Stimulated activated naive B cell treated with anti-CD40 and anti-IgM and Interleukin-4, amounts not matched to agents 10 μg/mL and 1 μg/mL and 100 μg/mL, for 72 hours (primary cell): Measurements from ENCODE around the gene TFEB.
A peak's percentile ranks its signal among the peaks of the same experiment; 100 is the strongest.

Source experiments
- ATAC-seq, 2 donors: fragments of 150-1000 bp; cut with Tn5 transposase; replicated peaks; 2 replicates each; pipeline ENCODE4 v1.10.0; 2021; ENCODE audit warnings: moderate library complexity in 1 of 2
- DNase-seq: peaks from one replicate; pipeline ENCODE4 v3.0.0; 2021
- H3K27ac Mint-ChIP-seq: one replicate; pipeline ENCODE4 v1.8.0; 2022; ENCODE audit warnings: mild to moderate bottlenecking, mixed read lengths
- H3K27me3 Mint-ChIP-seq, 2 donors: one replicate each; pipeline ENCODE4 v1.8.0; 2022; ENCODE audit warnings: mixed read lengths in 2 of 2
- H3K36me3 Mint-ChIP-seq, 2 donors: one replicate each; pipeline ENCODE4 v1.8.0; 2022; ENCODE audit warnings: mixed read lengths in 2 of 2, mild to moderate bottlenecking in 1 of 2
- H3K4me1 Mint-ChIP-seq, 2 donors: one replicate each; pipeline ENCODE4 v1.8.0; 2022; ENCODE audit warnings: mixed read lengths in 2 of 2, mild to moderate bottlenecking in 1 of 2
- H3K4me3 Mint-ChIP-seq, 2 donors: one replicate each; pipeline ENCODE4 v1.8.0; 2022; ENCODE audit warnings: mild to moderate bottlenecking in 2 of 2, mixed read lengths in 2 of 2, moderate library complexity in 1 of 2
- H3K9me3 Mint-ChIP-seq, 2 donors: one replicate each; pipeline ENCODE4 v1.8.0; 2022; ENCODE audit warnings: mixed read lengths in 2 of 2, mild to moderate bottlenecking in 1 of 2

TFEB gene

GRCh38 chr6:41647061-41647511 lies 88.3 kb downstream of the TFEB start:
- Mint-ChIP-seq H3K4me1 (no peaks in the 10 kb centered on the region), H3K27ac (no peak overlapping the region), H3K36me3 (no peaks in the 10 kb centered on the region), H3K4me3 (no peak overlapping the region), H3K27me3 (peaks cover 20 to 37% of the 10 kb centered on the region in 2 donors), H3K9me3 (no peaks in the 10 kb centered on the region)
- ATAC-seq (no peak), DNase-seq (no peak)

GRCh38 chr6:41646026-41646795 lies 89.2 kb downstream of the TFEB start:
- H3K4me3 Mint-ChIP-seq = no peak overlapping the region

GRCh38 chr6:41645007-41645618 lies 90.3 kb downstream of the TFEB start:
- no peak for DNase-seq
- Mint-ChIP-seq H3K27me3 (peaks cover 33 to 54% of the 10 kb centered on the region in 2 donors), H3K4me3 (no peak overlapping the region), H3K4me1 (no peaks in the 10 kb centered on the region), H3K27ac (no peak overlapping the region), H3K36me3 (no peaks in the 10 kb centered on the region), H3K9me3 (no peaks in the 10 kb centered on the region)
- no peak for ATAC-seq

More at GRCh38 chr6:41646026-41646795, 89.2 kb downstream of the TFEB start:
- Mint-ChIP-seq H3K36me3 (no peaks in the 10 kb centered on the region), H3K4me1 (no peaks in the 10 kb centered on the region), H3K27me3 (peaks cover 24 to 43% of the 10 kb centered on the region in 2 donors), H3K27ac (no peak overlapping the region), H3K9me3 (no peaks in the 10 kb centered on the region)
- ATAC-seq = no peak
- DNase-seq = no peak

- peaks cover 40 to 61% of the 10 kb centered on the region in 2 donors for H3K27me3 Mint-ChIP-seq
- H3K36me3 Mint-ChIP-seq = no peaks in the 10 kb centered on the region
- no peaks in the 10 kb centered on the region for H3K9me3 Mint-ChIP-seq
- H3K27ac Mint-ChIP-seq = no peak overlapping the region
- H3K4me1 Mint-ChIP-seq = peaks cover 2 to 5% of the 10 kb centered on the region in 2 donors
- no peak for DNase-seq
- no peak for ATAC-seq
- H3K4me3 Mint-ChIP-seq = no peak overlapping the region
These were observed 91.0 kb downstream of the TFEB start for GRCh38 chr6:41644297-41644879.

GRCh38 chr6:41643899-41644269 lies 91.5 kb downstream of the TFEB start:
- Mint-ChIP-seq H3K4me1 (peaks cover 5 to 10% of the 10 kb centered on the region in 2 donors), H3K9me3 (no peaks in the 10 kb centered on the region), H3K27me3 (peaks cover 45 to 66% of the 10 kb centered on the region in 2 donors), H3K27ac (no peak overlapping the region), H3K36me3 (no peaks in the 10 kb centered on the region), H3K4me3 (no peak overlapping the region)
- DNase-seq = no peak
- no peak for ATAC-seq

GRCh38 chr6:41642960-41643898 lies 92.2 kb downstream of the TFEB start:
- Mint-ChIP-seq H3K4me1 (peaks cover 5 to 10% of the 10 kb centered on the region in 2 donors), H3K36me3 (no peaks in the 10 kb centered on the region), H3K27me3 (peaks cover 47 to 73% of the 10 kb centered on the region in 2 donors), H3K9me3 (no peaks in the 10 kb centered on the region), H3K4me3 (no peak overlapping the region), H3K27ac (no peak overlapping the region)
- DNase-seq (no peak), ATAC-seq (no peak)

GRCh38 chr6:41642090-41642959 lies 93.1 kb downstream of the TFEB start:
- H3K27ac Mint-ChIP-seq = no peak overlapping the region
- H3K36me3 Mint-ChIP-seq = no peaks in the 10 kb centered on the region
- no peak overlapping the region for H3K4me3 Mint-ChIP-seq
- peaks cover 10 to 17% of the 10 kb centered on the region in 2 donors for H3K4me1 Mint-ChIP-seq
- DNase-seq (no peak), ATAC-seq (no peak)
- H3K27me3 Mint-ChIP-seq = peaks cover 54 to 82% of the 10 kb centered on the region in 2 donors
- H3K9me3 Mint-ChIP-seq = no peaks in the 10 kb centered on the region

- Mint-ChIP-seq H3K27ac (no peak overlapping the region), H3K36me3 (no peaks in the 10 kb centered on the region), H3K9me3 (no peaks in the 10 kb centered on the region), H3K27me3 (peaks cover 57 to 86% of the 10 kb centered on the region in 2 donors), H3K4me3 (no peak overlapping the region), H3K4me1 (peaks cover 10 to 20% of the 10 kb centered on the region in 2 donors)
- DNase-seq (no peak), ATAC-seq (no peak)
These were observed 94.0 kb downstream of the TFEB start for GRCh38 chr6:41641352-41641925.

- no peak for DNase-seq
These were observed 95.0 kb downstream of the TFEB start for GRCh38 chr6:41640426-41640825.

GRCh38 chr6:41639809-41640371 lies 95.5 kb downstream of the TFEB start:
- no peak for DNase-seq
- ATAC-seq = no peak
- H3K36me3 Mint-ChIP-seq = no peaks in the 10 kb centered on the region
- H3K27me3 Mint-ChIP-seq = peaks cover 59 to 82% of the 10 kb centered on the region in 2 donors
- peak overlapping the region in 1 of 2 donors; percentile 5 for H3K4me3 Mint-ChIP-seq
- H3K9me3 Mint-ChIP-seq = no peaks in the 10 kb centered on the region
- H3K27ac Mint-ChIP-seq = no peak overlapping the region
- H3K4me1 Mint-ChIP-seq = peaks cover 10 to 21% of the 10 kb centered on the region in 2 donors

More at GRCh38 chr6:41640426-41640825, 95.0 kb downstream of the TFEB start:
- Mint-ChIP-seq H3K4me1 (peaks cover 10 to 21% of the 10 kb centered on the region in 2 donors), H3K27me3 (peaks cover 56 to 82% of the 10 kb centered on the region in 2 donors), H3K9me3 (no peaks in the 10 kb centered on the region), H3K4me3 (no peak overlapping the region), H3K27ac (no peak overlapping the region), H3K36me3 (no peaks in the 10 kb centered on the region)
- ATAC-seq = no peak

GRCh38 chr6:41638935-41639808 lies 96.2 kb downstream of the TFEB start:
- H3K9me3 Mint-ChIP-seq = no peaks in the 10 kb centered on the region

More at GRCh38 chr6:41638935-41639808, 96.2 kb downstream of the TFEB start:
- Mint-ChIP-seq H3K36me3 (no peaks in the 10 kb centered on the region), H3K4me3 (peak overlapping the region; percentile 46 to 49), H3K4me1 (peaks cover 10 to 21% of the 10 kb centered on the region in 2 donors), H3K27ac (no peak overlapping the region), H3K27me3 (peaks cover 65 to 82% of the 10 kb centered on the region in 2 donors)
- ATAC-seq (no peak), DNase-seq (no peak)
